ENCODE data around the gene DNAH3.

GRCh38 chr16:20950294-20950693 is 200.4 kb downstream of the DNAH3 start:
- no peak for TF ChIP-seq CTCF (IDR thresholded peaks at IDR 0.05)
- no peak for TF ChIP-seq POLR2A (IDR thresholded peaks at IDR 0.05)

Data from testis (tissue), 2 donors.